Activated CD4-positive, alpha-beta T cell treated with anti-CD3 and anti-CD28 coated beads, Interleukin-10, Interleukin-2, amounts not matched to agents 100 ng/mL and 50 ng/mL, durations not matched to agents 16 hours and 8 hours (primary cell): ENCODE data around the gene TLCD3B.

Experiments
- DNase-seq: peaks from one replicate; pipeline ENCODE4 v3.0.0-alpha.2; 2020

The TLCD3B gene

DNA sequence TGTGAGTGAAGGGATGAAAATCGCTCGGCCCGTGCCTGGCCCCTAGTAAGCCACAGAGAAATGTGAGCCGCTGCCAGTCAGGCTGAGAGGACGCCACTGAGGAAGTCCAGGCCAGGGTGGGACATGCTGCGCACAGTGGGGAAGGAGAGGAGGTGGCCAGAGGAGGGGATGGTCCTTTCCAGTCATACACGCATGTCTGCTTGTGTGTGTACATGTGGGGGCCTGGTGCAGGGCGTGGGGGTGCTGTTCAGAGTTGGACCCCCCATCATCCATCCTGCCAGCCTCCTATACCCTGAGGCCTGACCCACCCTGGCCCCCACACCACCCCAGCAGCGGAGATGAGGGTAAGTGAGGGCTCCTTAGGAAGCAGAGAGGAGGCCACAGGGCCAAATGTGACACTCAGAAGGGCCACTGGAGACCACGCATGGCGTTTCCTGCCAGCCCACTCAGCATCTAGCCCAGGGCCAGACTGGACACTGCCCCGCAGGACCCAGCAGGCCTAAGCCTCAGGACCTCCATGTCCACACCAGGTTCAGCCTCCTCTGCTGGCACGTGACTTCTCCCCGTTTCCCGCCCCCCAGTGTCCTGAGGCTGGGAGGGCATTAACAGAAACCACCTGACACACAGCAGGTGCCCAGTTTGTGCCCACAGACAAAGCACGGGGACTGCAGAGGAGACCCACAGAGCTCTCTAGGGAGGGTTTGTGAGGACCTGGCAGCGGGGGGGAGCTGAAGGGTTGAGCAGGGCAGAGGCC, 27.2 kb downstream of the TLCD3B start:
- no peak for DNase-seq

DNA sequence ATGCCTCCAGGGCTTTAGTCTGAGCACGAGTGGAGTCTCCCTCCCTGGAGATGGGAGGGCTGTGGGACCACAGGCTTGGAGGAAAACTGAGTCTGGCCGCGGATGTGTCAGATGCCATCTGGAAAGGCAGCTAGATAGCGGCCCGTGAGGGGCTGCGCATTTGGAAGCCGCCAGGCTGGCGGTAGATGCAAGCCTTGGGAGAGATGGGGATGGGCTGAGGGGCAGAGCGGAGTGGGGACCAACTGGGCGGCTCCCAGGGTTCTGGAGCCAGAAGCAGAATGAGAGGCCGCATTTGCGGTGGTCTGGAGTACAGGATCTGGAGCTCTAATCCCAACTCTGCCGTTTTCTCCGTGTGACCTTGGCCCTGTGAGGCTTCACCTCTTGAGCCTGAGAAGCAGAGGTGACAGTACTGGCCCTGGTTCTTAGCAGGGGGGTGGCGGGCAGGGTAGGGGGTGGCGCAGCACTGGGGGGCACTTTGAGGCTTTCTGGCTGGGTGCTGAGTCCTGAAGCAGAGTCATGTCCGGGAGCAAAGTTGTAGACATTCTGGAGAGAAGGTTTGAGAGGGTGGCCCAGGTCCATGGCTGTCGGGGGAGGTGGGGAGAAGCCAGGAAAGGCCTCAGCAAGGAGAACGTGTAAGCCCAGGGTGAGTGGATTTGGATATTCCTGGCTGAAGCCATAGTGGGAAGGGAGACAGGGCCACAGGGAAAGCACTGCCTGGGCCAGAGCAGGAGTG, 28.3 kb downstream of the TLCD3B start:
- no peak for DNase-seq

DNA sequence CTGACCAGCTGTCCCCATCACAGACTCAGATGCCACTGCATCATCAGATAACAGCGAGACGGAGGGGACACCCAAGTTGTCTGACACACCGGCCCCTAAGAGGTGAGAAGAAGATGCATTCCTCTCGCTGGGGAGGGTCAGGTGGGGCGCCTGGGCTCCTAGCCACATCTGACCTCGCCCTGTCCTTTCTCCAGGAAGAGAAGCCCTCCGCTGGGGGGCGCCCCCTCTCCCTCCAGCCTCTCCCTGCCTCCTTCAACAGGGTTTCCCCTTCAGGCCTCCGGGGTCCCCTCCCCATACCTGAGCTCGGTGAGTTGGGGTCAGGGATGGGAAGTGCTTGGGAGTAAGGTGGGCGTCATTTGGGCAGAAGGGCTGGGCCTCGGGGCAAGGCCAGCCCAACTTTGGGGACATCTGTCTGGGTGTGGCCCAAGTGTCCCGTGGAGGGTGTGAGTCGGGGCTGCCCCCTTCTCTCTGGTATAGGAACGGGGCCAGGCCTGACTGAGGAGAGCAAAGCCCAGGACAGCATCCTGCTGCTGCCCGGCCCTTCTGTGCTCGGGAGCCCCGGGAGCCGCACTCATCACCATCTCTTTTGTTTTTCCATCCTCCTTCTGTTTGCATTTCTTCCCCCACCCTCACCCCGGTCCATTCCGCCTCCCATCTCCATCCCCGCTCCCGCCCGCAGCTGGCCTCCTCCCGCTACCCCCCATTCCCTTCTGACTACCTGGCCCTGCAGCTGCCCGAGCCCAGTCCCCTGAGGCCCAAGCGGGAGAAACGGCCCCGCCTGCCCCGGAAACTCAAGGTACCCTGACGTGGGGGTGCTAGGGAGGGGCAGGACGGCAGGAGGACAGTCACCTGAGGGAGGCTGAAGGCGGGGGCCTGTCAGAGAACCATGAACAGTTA, 30.1 kb downstream of the TLCD3B start:
- DNase-seq, result no peak

DNA sequence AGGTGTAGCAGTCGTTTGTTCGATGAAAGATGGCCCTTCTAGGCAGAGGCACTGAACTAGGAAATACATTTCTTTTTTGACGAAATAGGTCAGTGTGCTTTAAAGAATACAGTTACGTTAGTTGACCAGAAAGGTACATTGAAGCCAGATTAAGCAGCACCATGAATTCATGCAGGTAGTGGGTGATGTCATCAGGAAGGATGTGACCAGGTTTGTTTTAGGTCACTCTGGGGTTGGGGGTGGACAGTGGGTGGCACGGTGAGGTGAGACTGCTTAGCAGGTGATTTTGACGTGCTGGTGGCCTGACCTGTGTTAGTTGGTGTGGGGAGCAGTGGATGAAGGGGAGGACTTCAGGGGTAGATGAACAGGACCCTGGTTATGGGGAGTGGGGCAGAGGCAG, 31.5 kb downstream of the TLCD3B start:
- DNase-seq, result no peak

DNA sequence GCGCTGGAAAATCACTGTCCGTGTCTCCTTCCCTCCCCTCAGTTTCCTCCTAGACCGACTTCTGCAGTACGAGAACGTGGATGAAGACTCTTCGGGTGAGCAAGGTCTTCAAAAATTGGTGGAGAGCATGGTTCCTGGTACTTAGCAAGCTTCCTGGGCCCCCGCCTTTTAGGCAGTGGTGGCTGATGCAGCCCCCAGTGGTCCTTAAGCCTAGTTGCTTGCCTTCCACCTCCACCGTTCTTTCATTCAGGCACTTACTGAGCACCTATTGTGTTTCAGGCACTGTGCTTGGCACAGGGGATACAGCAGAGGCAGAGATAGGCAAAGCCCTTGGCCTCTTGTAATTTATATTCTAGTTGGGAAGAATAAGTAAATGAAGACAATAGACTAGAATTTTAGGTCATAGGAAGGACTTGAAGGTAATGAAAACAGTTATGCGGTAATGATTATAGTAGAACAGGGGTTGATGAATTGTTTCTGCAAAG, 34.3 kb downstream of the TLCD3B start:
- DNase-seq, result no peak

DNA sequence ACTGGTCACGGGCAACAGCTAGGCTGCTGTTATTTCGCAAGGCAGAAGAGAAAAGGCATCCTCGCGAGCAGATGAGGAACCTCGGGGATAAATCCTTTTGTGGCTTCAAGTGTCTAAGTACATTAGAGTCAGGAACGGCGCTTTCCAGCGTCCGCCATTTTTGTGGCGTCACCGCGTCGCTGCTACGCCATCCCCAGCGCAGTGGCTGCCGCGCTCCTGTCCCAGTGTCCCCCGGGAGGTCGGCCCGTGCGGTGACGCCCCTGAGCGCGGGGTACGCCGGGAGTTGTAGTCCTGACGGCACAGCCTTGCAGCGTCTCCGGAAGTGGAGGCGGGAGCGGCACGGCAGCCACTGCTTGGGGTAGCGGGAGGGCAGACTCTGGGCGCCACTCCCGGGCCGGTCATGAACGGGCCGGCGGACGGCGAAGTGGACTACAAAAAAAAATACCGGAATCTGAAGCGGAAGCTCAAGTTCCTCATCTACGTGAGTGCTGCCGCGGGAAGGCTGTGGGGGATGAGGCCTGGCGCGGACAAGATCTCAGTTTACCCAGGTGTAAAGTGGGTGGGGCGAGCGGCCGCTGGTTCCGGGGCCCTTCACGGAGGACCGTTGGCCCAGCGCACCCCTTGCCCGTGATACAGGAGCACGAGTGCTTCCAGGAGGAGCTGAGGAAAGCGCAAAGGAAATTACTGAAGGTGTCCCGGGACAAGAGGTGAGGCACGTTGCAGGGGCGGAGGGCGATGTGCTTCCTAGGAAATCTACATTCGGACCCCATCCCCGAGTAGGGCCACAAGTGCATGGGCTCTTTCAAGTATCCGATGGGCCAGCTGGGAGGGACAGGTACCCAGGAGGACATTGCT, 34.9 kb downstream of the TLCD3B start, which contains the start of gene INO80E:
Gene INO80E, plus strand, starts transcription at position 331 of the 855 bp plus-strand sequence. Its CDS starts 70 bp downstream, at position 401.
- peak; percentile 100 for DNase-seq

DNA sequence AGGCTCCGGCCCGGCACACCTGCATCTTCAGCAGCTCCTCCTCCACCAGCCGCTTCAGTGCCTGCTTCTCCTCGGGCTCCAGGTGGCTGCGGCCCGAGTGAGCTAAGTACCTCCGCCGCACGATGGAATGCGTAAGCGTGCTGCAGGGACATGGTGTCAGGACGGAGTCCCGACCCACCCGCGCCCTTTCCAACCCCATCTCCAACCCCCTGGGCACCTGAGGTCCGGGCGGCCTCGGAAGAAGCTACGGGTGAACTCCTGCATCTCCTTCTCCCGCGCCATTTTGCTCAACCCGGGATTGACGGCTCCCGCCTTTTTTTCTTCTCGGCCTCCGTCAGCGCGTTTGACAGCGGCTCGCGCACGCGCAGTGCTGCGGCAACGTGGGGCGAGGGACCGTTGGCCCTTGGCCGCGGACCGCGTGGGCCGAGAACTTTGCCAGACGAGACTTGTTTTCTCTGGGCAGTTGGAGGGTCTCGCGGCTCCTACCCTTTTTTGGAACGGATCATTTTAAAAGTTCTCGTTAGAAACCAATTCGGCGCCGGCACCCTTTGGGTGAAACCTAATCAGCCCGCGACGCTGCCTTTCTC, 35.7 kb downstream of the TLCD3B start, which contains the start of gene HIRIP3:
Gene HIRIP3, minus strand, starts transcription at position 294 of the 587 bp plus-strand sequence. Its CDS starts 12 bp downstream, at position 282.
- DNase-seq, result peak; percentile 93

DNA sequence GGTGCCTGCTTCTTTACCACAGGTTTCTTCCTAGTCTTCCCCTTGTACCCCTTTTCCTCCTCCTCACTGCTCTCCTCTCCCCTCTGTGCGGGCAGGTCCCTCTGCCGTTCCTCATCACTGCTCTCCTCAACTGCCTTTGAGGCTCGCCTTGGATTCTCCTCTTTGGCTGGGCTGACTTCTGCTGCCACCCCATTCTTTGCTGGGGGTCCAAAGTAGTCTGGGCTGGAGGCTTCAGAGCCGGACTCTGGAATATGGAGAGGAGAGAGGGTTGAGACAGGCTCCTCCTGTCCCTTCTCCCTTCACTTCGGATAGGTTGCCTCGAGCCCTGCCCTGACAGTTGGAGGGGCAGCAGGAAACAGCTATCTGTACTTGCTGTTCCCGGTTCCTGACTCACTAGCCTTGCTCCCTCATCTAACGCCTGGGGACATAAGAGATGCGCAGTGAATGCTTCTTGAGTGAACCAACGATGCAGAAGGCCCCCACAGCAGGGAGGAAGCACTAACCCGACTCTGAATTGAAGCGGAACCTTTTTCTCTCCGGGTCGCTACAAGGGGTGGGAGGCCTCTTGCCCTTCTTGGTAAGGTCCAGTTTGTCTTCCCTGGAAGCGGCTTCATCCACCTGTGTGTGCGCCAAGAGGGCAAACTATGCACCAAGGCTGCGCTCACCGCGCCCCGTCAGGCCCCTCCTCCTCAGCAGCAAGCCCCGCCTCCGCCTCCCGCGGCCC, 36.3 kb downstream of the TLCD3B start:
- peak; percentile 83 for DNase-seq

DNA sequence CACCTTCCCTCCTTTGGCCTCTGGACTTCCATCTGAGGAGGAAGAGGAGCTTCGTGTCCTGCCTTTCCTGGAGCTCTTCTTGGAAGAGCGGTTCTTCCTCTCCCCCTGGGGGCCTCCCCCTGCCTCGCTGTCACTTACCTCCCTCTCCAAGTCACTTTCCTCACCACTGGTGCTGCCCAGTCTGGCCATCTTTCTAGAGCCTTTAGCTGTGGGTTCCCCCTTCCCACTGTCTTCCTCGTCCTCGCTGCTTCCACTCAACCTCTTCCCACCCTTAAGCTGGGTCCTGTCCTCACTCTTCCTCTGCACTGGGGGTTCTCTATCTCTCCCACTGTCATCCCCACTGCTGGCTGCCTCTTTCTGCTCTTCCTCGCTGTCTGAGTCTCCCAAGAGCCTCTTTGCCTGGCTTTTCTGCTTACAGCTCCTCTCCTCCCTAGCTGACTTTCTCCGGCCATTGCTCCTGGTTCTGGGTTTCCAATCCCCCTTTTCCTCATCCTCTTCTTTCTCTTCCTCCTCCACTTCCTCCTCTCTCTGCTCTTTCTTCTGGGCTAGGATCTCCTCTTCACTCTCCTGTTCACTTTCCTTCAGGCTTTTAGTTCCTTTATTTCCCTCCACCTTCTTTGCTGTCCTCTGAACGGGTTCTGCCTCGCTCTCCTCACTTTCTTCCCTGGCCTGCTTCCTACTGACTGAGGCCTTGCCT, 37.0 kb downstream of the TLCD3B start:
- no peak for DNase-seq

DNA sequence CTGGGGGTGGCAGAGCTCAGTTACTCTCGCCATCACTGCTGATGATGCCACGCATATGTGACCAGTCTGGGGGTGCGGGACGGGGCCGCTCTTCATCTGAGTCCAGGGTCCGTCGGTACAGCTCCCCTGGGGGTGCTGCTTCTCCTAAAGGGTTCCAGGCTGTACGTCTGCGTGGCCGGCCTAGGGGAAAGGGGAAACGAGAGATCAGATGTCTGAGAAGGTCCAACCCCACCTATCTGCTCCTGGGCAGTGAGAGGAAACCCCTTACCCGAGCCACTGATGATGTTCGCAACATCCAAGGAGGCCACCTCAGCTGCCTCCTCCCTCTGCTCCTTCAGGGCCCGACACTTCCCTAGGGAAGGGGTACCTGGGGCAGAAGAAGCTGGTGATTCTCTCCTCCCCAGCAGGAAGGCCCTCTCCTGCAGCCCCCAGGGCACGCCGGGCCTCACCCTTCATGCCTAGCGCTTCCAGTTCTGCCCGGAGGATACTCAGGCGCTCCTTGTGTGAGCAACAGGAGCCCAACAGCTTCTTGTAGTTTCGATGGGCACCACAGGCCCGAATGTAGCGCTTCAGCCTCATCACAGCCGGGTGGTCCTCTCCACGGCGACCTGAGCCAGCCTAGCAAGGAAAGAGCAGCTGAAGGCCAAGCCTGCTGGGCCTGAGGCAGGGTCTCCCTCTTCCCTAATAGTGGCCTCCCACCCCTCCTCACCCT, 37.7 kb downstream of the TLCD3B start:
- DNase-seq, result no peak

DNA sequence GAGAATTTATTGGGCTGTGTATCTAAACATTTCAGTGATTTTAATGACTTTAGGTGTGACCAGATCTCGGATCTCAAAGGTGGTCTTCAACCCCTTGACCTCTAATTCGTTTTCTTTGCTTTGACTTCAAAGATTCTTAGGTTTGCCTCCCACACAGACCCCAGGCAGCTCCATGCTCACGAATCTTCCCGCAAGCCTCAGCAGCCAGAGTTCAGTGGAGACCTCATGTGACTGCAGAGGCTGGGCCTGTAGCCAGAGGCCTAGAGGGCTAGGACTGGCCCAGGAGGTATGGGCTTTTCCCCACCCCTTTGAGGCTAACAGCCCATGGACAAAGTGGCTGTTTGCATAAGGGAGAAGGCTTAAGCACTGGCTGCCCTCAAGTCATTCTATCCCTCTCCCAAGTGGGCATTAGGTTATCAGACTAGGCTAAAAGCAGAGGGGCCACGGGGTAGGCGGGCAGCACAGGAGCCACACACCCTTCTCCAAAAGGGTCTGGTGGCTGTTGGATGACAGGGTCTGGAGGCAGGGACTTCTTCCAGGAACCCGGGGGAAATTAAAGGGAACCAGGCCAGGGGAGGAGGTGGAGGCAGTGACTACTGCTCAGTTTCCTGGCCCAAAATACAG, 38.6 kb downstream of the TLCD3B start:
- DNase-seq, result no peak

DNA sequence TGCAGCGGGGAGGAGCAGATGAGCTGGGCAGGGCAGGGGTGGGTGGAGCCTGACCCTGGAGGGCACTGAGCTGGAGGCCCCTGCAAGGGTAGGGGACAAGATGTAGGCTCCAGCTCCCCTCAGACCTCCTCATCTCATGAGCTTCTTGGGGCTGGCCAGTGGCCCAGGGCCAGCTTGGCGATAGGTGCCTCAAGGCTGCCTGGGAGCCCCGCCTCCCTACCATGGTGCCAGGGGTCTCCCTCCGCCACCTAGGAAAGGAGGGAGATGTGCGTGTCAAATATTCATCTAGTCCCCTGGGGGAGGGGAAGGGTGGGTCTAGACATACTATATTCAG, 39.5 kb downstream of the TLCD3B start:
- DNase-seq, result no peak

DNA sequence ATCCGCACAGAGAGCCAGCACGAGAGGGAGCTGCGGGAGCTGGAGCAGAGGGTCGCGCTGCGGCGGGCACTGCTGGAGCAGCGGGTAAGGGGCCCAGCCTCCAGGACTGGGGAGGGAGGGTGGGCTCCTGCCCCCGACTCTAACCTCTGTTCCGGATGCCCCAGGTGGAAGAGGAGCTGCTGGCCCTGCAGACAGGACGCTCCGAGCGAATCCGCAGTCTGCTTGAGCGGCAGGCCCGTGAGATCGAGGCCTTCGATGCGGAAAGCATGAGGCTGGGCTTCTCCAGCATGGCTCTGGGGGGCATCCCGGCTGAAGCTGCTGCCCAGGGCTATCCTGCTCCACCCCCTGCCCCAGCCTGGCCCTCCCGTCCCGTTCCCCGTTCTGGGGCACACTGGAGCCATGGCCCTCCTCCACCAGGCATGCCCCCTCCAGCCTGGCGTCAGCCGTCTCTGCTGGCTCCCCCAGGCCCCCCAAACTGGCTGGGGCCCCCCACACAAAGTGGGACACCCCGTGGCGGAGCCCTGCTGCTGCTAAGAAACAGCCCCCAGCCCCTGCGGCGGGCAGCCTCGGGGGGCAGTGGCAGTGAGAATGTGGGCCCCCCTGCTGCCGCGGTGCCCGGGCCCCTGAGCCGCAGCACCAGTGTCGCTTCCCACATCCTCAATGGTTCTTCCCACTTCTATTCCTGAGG, 40.0 kb downstream of the TLCD3B start:
- no peak for DNase-seq

DNA sequence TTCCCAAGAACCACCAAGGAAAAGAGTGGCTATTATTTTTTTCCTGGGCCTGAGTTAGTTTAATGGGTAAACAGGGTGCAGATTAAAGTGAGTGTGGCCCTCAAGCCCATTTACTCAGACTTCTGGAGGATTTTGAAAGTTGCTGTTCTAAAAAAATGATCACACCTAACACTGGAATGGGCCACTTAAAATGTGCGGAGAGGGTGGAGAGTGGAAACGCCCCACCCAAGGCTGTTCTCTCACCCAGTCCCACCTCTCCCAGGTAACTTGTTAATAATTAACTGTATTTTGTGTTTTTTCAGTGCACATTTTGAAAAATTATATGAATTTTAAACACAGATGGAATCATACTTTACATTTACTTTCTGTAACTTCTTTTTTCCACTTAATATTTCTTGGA, 41.0 kb downstream of the TLCD3B start:
- DNase-seq, result no peak

DNA sequence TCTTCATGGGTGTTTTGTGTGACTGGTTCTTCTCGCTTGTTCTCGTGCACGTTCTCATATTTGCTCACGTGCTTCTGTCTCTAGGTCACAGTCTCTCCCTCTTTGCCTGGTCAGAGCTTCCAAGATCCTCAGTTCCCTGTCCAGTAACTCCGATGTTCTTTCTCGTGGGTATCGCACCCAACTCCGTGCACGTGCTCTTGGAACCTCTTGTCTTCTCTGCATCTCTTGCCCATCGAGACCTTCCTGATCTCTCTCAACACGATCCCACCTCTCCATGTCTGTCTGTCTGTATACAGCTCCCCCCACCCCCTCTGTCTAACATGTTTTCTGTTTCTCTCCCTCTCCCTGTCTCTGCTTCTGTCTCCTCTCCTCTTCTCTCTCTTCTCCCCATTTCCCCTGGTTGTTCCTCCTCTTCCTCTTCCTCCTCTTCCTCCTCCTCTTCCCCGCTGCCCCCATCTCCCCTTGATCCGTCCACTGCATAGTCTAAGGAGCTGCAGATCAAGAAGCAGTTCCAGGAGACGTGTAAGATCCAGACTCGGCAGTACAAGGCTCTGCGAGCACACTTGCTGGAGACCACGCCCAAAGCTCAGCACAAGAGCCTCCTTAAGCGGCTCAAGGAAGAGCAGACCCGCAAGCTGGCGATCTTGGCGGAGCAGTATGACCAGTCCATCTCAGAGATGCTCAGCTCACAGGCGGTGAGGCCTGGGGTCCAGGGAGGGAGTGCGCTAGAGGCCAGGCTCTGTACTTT, 41.8 kb downstream of the TLCD3B start:
- DNase-seq, result no peak

DNA sequence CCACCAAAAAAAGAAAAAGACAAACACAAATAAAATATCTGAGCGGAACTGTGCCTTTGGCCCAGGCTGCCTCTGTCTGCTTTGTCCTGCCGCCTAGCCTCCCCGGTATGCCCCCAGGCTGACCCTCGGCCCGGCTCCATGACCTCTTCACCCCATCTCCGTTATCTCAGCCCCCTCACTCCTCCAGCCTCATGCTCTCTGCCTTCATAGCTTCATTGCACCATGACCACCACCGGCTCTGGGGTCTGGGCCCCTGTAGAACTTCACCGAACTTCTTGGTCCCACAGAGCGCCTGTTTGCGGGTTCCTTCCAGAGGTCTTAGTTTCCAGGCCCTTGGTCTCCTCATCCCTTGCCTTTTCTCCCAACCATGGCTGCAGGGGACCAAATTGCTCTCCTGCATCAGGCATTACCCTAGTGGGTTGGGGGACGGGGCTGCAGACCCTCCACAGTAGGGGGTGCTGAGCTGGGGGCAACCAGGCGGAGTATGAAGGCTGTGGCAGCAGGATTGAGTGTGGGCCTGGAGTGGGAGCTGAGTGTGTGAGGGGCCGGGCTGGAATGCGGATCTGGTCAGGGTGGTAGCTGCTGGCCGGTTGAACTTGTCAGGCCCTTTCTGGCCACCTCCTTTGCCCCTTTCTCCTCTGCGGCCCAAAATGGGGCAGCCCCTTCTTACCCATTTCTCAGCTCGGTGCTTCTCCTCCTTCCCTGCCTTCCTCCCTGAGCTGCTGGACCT, 42.6 kb downstream of the TLCD3B start:
- no peak for DNase-seq
